DMS79 (cell line): ENCODE measurements around the gene ELAPOR2.
"Not testable (repeated sequence)": the region's sequence is repeated elsewhere in the genome, so short reads cannot be mapped to it uniquely, and the experiment has no call there.

Source experiments
- DNase-seq: peaks from one replicate; lab custom pipeline; 2025; lab: John Stamatoyannopoulos, UW

Gene ELAPOR2

DNA sequence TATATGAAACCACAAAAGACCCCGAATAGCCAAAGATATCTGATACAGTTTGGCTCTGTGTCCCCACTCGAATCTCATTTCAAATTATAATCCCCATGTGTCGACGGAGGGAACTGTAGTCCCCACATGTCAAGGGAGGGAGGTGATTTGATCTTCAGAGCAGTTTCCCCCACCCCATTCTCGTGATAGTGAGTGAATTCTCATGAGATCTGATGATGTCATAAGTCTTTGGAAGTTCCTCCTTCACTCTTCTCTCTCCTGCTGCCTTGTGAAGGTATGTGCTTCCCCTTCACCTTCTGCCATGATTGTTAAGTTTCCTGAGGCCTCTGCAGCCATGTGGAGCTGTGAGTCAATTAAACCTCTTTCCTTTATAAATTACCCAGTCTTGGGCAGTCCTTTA is 13.0 kb downstream of the ELAPOR2 start:
- no peak for DNase-seq

- DNase-seq: not testable (repeated sequence)
Measured at GRCh38 chr7:87044713-87045112, 14.7 kb downstream of the ELAPOR2 start.

- not testable (repeated sequence) for DNase-seq
Measured at GRCh38 chr7:87041586-87041985, 17.9 kb downstream of the ELAPOR2 start.

DNA sequence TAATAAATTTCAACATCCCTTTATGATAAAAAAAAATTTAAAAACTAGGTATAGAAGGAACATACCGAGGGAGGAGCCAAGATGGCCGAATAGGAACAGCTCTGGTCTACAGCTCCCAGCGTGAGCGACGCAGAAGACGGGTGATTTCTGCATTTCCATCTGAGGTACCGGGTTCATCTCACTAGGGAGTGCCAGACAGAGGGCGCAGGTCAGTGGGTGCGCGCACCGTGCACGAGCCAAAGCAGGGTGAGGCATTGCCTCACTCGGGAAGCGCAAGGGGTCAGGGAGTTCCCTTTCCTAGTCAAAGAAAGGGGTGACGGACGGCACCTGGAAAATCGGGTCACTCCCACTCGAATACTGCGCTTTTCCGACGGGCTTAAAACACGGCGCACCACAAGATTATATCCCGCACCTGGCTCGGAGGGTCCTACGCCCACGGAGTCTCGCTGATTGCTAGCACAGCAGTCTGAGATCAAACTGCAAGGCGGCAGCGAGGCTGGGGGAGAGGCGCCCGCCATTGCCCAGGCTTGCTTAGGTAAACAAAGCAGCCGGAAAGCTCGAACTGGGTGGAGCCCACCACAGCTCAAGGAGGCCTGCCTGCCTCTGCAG is 19.7 kb downstream of the ELAPOR2 start:
- not testable (repeated sequence) for DNase-seq

DNA sequence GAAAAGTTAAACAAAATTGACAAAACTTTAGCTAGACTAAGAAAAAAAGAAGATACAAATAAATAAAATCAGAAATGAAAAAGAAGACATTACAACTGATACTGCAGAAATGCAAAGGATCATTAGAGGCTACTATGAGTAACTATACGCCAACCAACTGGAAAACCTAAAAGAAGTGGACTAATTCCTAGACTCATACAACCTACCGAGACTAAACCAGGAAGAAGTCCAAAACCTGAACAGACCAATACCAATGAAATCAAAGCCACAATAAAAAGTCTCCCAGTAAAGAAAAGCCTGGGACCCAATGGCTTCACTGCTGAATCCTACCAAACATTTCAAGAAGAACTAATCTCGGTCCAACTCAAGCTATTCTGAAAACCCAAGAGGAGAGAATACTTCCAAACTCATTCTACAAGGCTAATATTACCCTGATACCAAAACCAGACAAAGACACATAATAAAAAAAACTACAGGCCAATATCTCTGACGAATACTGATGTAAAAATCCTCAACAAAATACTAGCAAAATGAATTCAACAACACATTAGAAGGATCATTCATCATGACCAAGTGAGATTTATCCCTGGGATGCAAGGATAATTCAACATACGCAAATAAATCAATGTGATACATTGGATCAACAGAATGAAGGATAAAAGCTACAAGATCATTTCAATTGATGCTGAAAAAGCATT is 20.3 kb downstream of the ELAPOR2 start:
- no peak for DNase-seq

DNA sequence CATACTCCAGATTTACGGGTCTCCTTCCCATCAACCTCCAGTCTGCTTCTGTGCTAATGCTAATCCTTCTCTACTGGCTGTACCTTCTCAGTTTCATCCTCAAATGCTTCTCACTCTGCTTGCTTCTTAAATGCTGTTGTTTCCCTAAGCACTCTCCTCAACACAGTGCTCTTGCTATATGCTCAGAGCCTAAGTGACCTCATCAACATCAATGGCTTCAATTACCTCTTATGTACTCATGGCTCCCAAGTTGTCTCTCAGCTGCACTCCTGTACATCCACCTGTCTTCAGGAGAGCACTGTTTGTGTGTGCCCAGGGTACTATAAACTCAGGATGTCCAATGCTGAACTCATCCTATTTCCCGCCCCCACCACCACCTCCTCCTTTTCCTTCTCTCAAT is 22.5 kb downstream of the ELAPOR2 start:
- no peak for DNase-seq

DNA sequence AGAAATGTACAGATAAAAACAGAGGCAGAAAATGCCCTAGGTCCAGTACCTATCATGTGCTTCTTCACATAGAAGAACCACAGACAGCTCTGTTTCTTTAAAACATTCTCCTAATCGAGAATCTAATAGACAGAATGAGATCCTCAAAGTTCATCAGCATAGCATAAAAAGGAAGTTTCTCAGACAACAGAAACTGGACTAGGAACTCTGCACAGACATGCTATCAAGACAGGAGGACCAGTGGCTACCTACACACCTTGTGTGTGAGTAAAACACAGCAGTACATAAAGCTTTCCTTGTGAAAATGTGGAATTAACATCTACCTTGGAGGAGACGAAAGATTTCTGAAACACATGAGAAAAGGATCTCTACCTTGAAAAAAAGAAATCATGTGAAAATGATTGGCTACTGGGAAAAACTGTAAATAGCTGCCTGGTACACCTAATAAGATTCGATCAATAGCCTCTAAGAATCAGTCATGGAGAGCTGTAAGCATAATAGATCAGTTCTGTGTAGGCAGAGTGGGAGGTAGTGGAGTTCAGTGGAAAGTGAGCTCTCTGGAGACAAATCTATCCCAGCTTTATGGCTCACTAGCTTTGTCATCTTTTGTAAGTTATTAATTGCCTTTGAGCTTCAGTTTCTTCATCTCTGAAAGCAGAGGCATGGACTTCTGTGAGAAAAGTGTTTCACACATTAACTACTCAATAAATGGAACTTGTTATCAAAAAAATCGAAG is 26.7 kb downstream of the ELAPOR2 start:
- no peak for DNase-seq

GRCh38 chr7:87029078-87029477 is 30.4 kb downstream of the ELAPOR2 start:
- no peak for DNase-seq

DNA sequence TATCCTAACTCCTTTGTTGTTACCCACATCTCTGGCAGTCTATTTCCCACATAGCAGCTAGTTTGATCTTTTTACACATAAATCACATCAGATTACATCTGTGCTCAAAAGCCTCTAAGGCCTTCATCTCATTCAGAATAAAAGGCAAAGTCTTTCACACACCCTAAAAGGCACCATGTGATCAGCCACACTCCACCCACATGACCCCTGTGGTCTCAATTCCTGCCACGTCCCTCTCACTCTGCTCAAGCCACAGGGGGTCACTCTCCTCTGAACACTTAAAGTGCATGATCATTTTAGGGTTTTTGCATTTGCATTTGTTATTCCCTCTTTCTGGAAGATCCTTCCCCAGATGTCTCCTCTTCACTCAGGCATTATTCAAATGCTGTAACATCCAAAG is 30.8 kb downstream of the ELAPOR2 start:
- no peak for DNase-seq

- DNase-seq: no peak
Measured at GRCh38 chr7:87027900-87028299, 31.6 kb downstream of the ELAPOR2 start.

- no peak for DNase-seq
Measured at GRCh38 chr7:87021285-87021684, 38.2 kb downstream of the ELAPOR2 start.

DNA sequence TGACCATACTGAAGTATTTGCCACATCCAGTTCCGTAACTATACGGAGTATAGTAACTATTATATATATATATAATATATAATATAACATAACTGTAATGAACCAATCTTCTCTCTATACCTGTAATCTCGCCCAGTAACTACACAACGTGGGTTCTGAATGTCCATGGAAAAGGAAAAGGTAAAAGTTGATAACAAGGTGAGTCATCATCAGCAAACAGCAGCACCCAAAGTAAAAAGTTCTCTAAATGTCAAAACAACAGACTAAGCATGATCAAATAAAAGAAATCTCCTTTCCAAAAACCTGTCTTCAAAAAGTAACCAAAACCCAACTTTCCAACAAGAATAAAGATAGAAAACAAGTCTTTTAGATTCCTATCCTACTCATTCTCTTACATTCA is 42.8 kb downstream of the ELAPOR2 start:
- DNase-seq: no peak

DNA sequence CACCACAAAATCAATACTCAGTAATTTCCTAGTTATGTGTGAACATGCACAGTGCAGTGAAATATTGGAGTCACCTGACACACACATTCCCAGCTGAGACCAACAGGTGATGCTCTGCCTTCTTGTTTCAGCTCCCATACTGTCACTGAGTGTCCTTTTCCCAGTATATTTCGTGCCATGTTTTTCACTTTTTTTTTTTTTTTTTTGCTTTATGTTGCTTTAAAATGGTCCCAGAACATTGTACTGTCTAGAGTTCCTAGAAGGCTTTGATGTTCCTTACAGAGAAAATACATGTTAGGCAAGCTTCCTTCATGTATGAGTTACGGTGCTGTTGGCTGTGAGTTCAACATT is 45.6 kb downstream of the ELAPOR2 start:
- no peak for DNase-seq

- DNase-seq: no peak
Measured at GRCh38 chr7:87013136-87013839, 46.2 kb downstream of the ELAPOR2 start.
